ENCODE data around the gene SLC22A15. TPM values are rescaled to one million over a fixed set of nuclear protein-coding genes. Genes with fewer than 3 reads are reported as not detected.

Gene SLC22A15
- total and polyA plus RNA-seq, 2 donors (not counting 1 experiment from before 2014, with no cell fraction given): 4.9 to 21.0 TPM

- H3K9ac ChIP-seq (ENCODE audit: insufficient read depth, low read length): no peak overlapping the region
- no peaks in the 10 kb centered on the region for H4K20me1 ChIP-seq (ENCODE audit: control insufficient read depth, extremely low read depth, insufficient read depth, low read length)
- TF ChIP-seq CTCF (conservative IDR thresholded peaks at IDR 0.05 in 1 of 2, IDR thresholded peaks at IDR 0.05 in 1 of 2; ENCODE audit: low read depth in 1 of 2, low read length in 2 of 2): peak in 1 of 2 donors; percentile 6
- TF ChIP-seq EZH2 (IDR thresholded peaks at IDR 0.05; ENCODE audit: low read length, missing control alignments): no peak
- H3K79me2 ChIP-seq (ENCODE audit: control insufficient read depth, insufficient read depth, low read length): no peaks in the 10 kb centered on the region
- H3K27me3 ChIP-seq (ENCODE audit: control insufficient read depth, insufficient read depth, low read length): no peaks in the 10 kb centered on the region
- DNase-seq (ENCODE audit: low read depth in 2 of 2): no peak
- H3K27ac ChIP-seq (ENCODE audit: insufficient read depth, low read length): no peak overlapping the region
- no peak overlapping the region for H2AFZ ChIP-seq (ENCODE audit: low read length)
- no peaks in the 10 kb centered on the region for H3K9me3 ChIP-seq (ENCODE audit: control insufficient read depth, insufficient read depth, low read depth, low read length)
- H3K36me3 ChIP-seq (ENCODE audit: control insufficient read depth, insufficient read depth, low read length): no peaks in the 10 kb centered on the region
- H3K4me2 ChIP-seq (ENCODE audit: extremely low read depth, insufficient read depth, low read length): no peak overlapping the region
- no peaks in the 10 kb centered on the region for H3K4me1 ChIP-seq (ENCODE audit: control insufficient read depth, extremely low read depth, insufficient read depth, low read length)
- H3K4me3 ChIP-seq (replicated peaks in 1 of 4; ENCODE audit: control extremely low read depth in 1 of 4, insufficient read depth in 1 of 4, low read depth in 3 of 4, low read length in 4 of 4): no peak overlapping the region
Observed at GRCh38 chr1:116078699-116079223, 102.4 kb downstream of the SLC22A15 start.

- Histone ChIP-seq H3K9me3 (ENCODE audit: control insufficient read depth, insufficient read depth, low read depth, low read length) (no peaks in the 10 kb centered on the region), H3K27me3 (ENCODE audit: control insufficient read depth, insufficient read depth, low read length) (no peaks in the 10 kb centered on the region), H3K4me2 (ENCODE audit: extremely low read depth, insufficient read depth, low read length) (no peak overlapping the region), H3K4me1 (ENCODE audit: control insufficient read depth, extremely low read depth, insufficient read depth, low read length) (no peaks in the 10 kb centered on the region), H2AFZ (ENCODE audit: low read length) (no peak overlapping the region), H3K36me3 (ENCODE audit: control insufficient read depth, insufficient read depth, low read length) (no peaks in the 10 kb centered on the region), H3K27ac (ENCODE audit: insufficient read depth, low read length) (no peak overlapping the region), H3K9ac (ENCODE audit: insufficient read depth, low read length) (no peak overlapping the region), H4K20me1 (ENCODE audit: control insufficient read depth, extremely low read depth, insufficient read depth, low read length) (no peaks in the 10 kb centered on the region), H3K4me3 (replicated peaks in 1 of 4; ENCODE audit: control extremely low read depth in 1 of 4, insufficient read depth in 1 of 4, low read depth in 3 of 4, low read length in 4 of 4) (no peak overlapping the region), H3K79me2 (ENCODE audit: control insufficient read depth, insufficient read depth, low read length) (no peaks in the 10 kb centered on the region)
- no peak for DNase-seq (ENCODE audit: low read depth in 2 of 2)
- TF ChIP-seq EZH2 (IDR thresholded peaks at IDR 0.05; ENCODE audit: low read length, missing control alignments): no peak
- TF ChIP-seq CTCF (conservative IDR thresholded peaks at IDR 0.05 in 1 of 2, IDR thresholded peaks at IDR 0.05 in 1 of 2; ENCODE audit: low read depth in 1 of 2, low read length in 2 of 2): no peak
Observed at GRCh38 chr1:116087628-116088027, 111.3 kb downstream of the SLC22A15 start.

GRCh38 chr1:116089870-116090269 lies 113.6 kb downstream of the SLC22A15 start:
- Histone ChIP-seq H3K79me2 (ENCODE audit: control insufficient read depth, insufficient read depth, low read length) (no peaks in the 10 kb centered on the region), H3K9me3 (ENCODE audit: control insufficient read depth, insufficient read depth, low read depth, low read length) (no peaks in the 10 kb centered on the region), H3K36me3 (ENCODE audit: control insufficient read depth, insufficient read depth, low read length) (no peaks in the 10 kb centered on the region), H3K4me3 (replicated peaks in 1 of 4; ENCODE audit: control extremely low read depth in 1 of 4, insufficient read depth in 1 of 4, low read depth in 3 of 4, low read length in 4 of 4) (no peak overlapping the region), H3K4me1 (ENCODE audit: control insufficient read depth, extremely low read depth, insufficient read depth, low read length) (no peaks in the 10 kb centered on the region), H3K4me2 (ENCODE audit: extremely low read depth, insufficient read depth, low read length) (no peak overlapping the region), H3K9ac (ENCODE audit: insufficient read depth, low read length) (no peak overlapping the region), H4K20me1 (ENCODE audit: control insufficient read depth, extremely low read depth, insufficient read depth, low read length) (no peaks in the 10 kb centered on the region), H3K27ac (ENCODE audit: insufficient read depth, low read length) (no peak overlapping the region), H2AFZ (ENCODE audit: low read length) (no peak overlapping the region), H3K27me3 (ENCODE audit: control insufficient read depth, insufficient read depth, low read length) (no peaks in the 10 kb centered on the region)
- DNase-seq (ENCODE audit: low read depth in 2 of 2): no peak
- TF ChIP-seq EZH2 (IDR thresholded peaks at IDR 0.05; ENCODE audit: low read length, missing control alignments) (no peak), CTCF (conservative IDR thresholded peaks at IDR 0.05 in 1 of 2, IDR thresholded peaks at IDR 0.05 in 1 of 2; ENCODE audit: low read depth in 1 of 2, low read length in 2 of 2) (no peak)
